Measurements from ENCODE around the gene PPP1R12C. TPM values are rescaled to one million over a fixed set of nuclear protein-coding genes. Genes with fewer than 3 reads are reported as not detected.
A peak's percentile ranks its signal among the peaks of the same experiment; 100 is the strongest.

Gene PPP1R12C
- polyA plus RNA-seq, 4 donors = 67.6 to 103 (median 74.7) TPM

GRCh38 chr19:55147545-55148251 lies 30.3 kb upstream of the PPP1R12C start:
- DNase-seq (ENCODE audit: low read depth in 4 of 4, low spot score in 3 of 4) = no peak

- DNase-seq (ENCODE audit: low read depth in 4 of 4, low spot score in 3 of 4) = no peak
Observed at GRCh38 chr19:55146705-55147273, 29.4 kb upstream of the PPP1R12C start.

- no peak for DNase-seq (ENCODE audit: low read depth in 4 of 4, low spot score in 3 of 4)
Observed at GRCh38 chr19:55146078-55146704, 28.8 kb upstream of the PPP1R12C start.

DNA sequence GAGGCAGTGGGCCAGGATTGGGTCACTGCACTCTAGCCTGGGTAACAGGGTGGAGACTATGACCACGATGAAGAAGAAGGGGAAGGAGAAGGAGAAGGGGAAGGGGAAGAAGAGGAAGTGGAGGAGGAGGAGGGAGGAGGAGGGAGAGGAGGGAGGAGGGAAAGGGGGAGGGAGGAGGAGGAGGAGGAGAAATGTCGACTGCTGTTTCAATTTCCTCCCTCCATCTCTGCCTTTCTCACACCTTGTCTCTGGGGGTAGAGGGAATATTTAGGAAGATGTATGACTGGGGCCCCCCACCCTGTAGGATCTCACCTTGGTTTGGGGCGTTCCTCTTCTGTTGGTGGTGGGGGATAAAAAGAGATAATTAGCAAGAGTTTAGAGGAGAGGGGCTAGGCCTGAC lies 27.8 kb upstream of the PPP1R12C start:
- DNase-seq (ENCODE audit: low read depth in 4 of 4, low spot score in 3 of 4) = no peak

DNA sequence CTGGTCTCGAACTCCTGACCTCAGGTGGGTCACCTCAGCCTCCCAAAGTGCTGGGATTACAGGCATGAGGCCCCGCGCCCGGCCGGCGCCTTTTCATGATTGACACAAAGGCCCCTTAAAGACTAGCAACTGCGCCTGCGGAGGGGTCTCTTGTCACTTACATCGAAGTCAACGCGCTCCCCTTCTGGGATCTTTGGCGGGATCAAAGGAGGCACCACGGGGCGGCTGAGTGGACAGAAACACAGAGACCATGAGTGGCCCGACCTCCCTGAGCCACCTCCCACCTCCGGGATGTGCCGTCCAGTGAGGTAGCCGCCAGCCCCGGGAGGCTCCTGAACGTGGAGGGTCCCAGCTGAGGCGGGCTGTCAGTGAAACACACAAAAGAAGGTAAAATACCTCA lies 24.3 kb upstream of the PPP1R12C start:
- no peak for DNase-seq (ENCODE audit: low read depth in 4 of 4, low spot score in 3 of 4)

DNA sequence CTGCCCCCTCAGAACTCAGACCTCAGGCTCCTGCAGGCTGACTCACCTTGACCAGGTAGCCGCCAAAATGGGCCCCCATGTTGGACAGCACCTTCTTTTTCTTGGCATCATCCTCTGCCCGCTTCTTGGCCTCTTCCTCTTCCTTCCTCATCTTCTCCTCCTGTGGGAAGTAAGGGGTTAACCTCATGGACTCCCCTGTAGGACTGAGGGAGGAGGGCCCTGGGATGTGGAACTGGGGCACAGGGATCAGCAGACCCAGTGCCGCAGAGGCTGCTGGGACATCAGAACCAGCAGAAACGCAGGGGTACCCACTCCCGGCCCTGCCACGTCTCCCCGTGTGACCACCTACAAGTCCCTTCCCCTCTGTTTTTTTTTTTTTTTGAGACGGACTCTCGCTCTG lies 20.5 kb upstream of the PPP1R12C start:
- no peak for DNase-seq (ENCODE audit: low read depth in 4 of 4, low spot score in 3 of 4)

- DNase-seq (ENCODE audit: low read depth in 4 of 4, low spot score in 3 of 4) = no peak
Observed at GRCh38 chr19:55136399-55137102, 19.1 kb upstream of the PPP1R12C start.

- DNase-seq (ENCODE audit: low read depth in 4 of 4, low spot score in 3 of 4) = no peak
Observed at GRCh38 chr19:55134736-55135135, 17.3 kb upstream of the PPP1R12C start.

- DNase-seq (ENCODE audit: low read depth in 4 of 4, low spot score in 3 of 4) = no peak
Observed at GRCh38 chr19:55133639-55134444, 16.4 kb upstream of the PPP1R12C start.

DNA sequence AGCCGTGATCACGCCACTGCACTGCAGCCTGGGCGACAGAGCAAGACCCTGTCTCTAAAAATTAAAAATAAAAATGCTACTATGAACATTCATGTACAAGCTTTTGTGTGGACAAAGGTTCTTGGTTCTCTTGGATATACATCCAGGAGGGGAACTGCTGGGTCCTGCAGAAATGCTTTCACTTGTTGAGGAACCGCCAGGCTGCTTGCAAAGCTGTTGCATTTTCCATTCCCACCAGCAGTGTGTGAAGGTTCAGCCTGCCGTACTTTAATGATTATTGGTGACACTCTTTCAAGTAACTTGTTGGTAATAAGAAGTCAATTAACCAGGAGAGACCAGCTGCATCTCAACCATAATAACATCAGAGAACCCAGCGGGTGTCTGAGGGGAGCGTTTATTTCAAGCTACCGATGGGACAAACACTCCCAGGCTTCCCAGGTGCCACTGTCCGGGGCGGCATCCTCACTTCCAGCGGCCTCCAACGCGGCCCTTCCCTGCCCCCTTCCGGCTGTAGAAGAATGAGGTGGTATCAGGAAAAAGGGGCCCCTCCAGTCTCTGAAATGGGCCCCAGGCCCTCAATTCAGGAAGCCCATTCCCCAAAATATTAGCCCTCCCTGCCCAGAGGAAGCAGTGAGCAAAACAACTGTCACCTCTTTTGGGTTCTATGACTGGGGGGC lies 15.2 kb upstream of the PPP1R12C start:
- DNase-seq (ENCODE audit: low read depth in 4 of 4, low spot score in 3 of 4) = no peak

DNA sequence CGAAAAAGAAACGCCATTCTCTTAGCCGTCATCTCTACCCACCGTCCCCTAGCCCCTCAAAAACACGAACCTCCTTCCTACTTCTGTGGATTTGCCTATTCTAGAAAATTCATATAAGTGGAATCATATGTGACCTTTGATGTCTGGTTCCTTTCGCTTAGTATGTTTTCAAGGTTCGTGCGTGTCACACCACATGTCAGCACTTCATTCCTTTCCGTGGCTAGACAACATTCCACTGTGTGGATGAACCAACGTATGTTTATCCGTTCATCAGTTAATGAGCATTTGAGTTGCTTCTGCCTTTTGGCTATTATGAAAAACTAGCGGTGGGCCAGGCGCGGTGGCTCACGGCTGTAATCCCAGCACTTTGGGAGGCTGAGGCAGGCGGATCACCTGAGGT lies 14.0 kb upstream of the PPP1R12C start:
- no peak for DNase-seq (ENCODE audit: low read depth in 4 of 4, low spot score in 3 of 4)

DNA sequence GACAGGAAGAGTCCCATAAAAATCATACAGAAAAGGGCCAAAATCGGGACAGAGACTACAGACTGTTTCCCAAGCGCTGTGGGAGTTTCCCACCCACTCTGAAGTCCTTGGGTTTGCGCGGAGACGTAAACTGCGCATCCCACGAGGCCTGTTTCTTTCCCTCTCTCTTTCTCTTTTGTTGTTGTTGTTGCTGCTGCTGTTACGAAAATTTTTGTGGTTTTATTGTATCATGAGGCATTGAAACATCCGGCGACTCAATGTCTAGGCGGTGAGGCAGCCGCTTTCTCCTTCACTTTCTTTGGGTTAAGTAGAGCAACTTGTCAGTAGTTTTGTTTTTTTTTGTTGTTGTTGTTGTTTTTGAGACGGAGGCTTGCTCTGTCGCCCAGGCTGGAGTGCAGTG lies 1.6 kb upstream of the PPP1R12C start:
- no peak for DNase-seq (ENCODE audit: low read depth in 4 of 4, low spot score in 3 of 4)

GRCh38 chr19:55118401-55118991 lies 1.1 kb upstream of the PPP1R12C start:
- DNase-seq (ENCODE audit: low read depth in 4 of 4, low spot score in 3 of 4) = no peak

- DNase-seq (ENCODE audit: low read depth in 4 of 4, low spot score in 3 of 4) = peak; percentile 92 to 98 (median 97)
Observed at GRCh38 chr19:55117663-55118391, 390 bp upstream of the PPP1R12C start.

GRCh38 chr19:55116232-55116858 lies 1.1 kb downstream of the PPP1R12C start:
- no peak for DNase-seq (ENCODE audit: low read depth in 4 of 4, low spot score in 3 of 4)

DNA sequence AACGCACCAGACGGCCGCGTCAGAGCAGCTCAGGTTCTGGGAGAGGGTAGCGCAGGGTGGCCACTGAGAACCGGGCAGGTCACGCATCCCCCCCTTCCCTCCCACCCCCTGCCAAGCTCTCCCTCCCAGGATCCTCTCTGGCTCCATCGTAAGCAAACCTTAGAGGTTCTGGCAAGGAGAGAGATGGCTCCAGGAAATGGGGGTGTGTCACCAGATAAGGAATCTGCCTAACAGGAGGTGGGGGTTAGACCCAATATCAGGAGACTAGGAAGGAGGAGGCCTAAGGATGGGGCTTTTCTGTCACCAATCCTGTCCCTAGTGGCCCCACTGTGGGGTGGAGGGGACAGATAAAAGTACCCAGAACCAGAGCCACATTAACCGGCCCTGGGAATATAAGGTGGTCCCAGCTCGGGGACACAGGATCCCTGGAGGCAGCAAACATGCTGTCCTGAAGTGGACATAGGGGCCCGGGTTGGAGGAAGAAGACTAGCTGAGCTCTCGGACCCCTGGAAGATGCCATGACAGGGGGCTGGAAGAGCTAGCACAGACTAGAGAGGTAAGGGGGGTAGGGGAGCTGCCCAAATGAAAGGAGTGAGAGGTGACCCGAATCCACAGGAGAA lies 1.9 kb downstream of the PPP1R12C start:
- DNase-seq (ENCODE audit: low read depth in 4 of 4, low spot score in 3 of 4) = no peak

GRCh38 chr19:55114566-55115145 lies 2.8 kb downstream of the PPP1R12C start:
- DNase-seq (ENCODE audit: low read depth in 4 of 4, low spot score in 3 of 4) = no peak

- DNase-seq (ENCODE audit: low read depth in 4 of 4, low spot score in 3 of 4) = peak in 3 of 4 donors; percentile 76 to 88 (median 81)
Observed at GRCh38 chr19:55113570-55114039, 3.8 kb downstream of the PPP1R12C start.
